Measurements from ENCODE around the gene SLC6A6. TPM values are rescaled to one million over a fixed set of nuclear protein-coding genes. Genes with fewer than 3 reads are reported as not detected.

SLC6A6 gene
- total RNA-seq, 3 donors from 2014 or later, result 22.1 to 52.4 (median 27.5) TPM

GRCh38 chr3:14517601-14518431, 115.4 kb downstream of the SLC6A6 start:
- peak in 1 of 2 donors; percentile 40 for DNase-seq (ENCODE audit: low spot score in 2 of 2)
- TF ChIP-seq POLR2AphosphoS5 (IDR thresholded peaks at IDR 0.05) (no peak), CTCF (IDR thresholded peaks at IDR 0.05) (no peak), POLR2A (IDR thresholded peaks at IDR 0.05) (no peak)
- Histone ChIP-seq H3K36me3 (no peaks in the 10 kb centered on the region), H3K4me3 (no peak overlapping the region), H3K27ac (no peak overlapping the region), H3K4me1 (no peaks in the 10 kb centered on the region), H3K27me3 (no peaks in the 10 kb centered on the region), H3K9me3 (no peaks in the 10 kb centered on the region)
- intact Hi-C loops (cut with DNase I; ENCODE audit: low total_unique reads), result no loop called here

DNA sequence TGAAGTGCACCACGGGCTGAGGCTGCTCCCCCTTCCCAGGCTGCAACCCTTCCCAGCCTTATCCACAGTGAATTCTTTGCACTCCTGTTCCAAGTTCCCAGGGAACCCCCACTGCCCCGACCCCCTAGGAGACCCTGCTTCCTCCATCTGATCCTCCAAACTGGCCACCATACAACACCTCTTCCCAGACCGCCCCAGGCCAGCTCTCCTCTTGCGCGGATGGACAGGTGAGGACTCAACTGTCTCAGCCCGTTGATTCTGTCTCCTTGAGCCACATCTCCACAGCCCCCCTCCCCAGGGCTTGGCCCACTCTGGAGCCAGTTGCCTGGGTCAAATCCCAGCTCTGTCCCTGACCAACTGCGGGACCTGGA, 116.0 kb downstream of the SLC6A6 start:
- intact Hi-C loops (cut with DNase I; ENCODE audit: low total_unique reads), result no loop called here
- no peak overlapping the region for H3K4me3 ChIP-seq
- no peaks in the 10 kb centered on the region for H3K9me3 ChIP-seq
- DNase-seq (ENCODE audit: low spot score in 2 of 2), result peak in 1 of 2 donors; percentile 38
- TF ChIP-seq POLR2A (IDR thresholded peaks at IDR 0.05) (no peak), POLR2AphosphoS5 (IDR thresholded peaks at IDR 0.05) (no peak), CTCF (IDR thresholded peaks at IDR 0.05) (no peak)
- no peaks in the 10 kb centered on the region for H3K4me1 ChIP-seq
- no peaks in the 10 kb centered on the region for H3K36me3 ChIP-seq
- H3K27me3 ChIP-seq, result no peaks in the 10 kb centered on the region
- H3K27ac ChIP-seq, result no peak overlapping the region

DNA sequence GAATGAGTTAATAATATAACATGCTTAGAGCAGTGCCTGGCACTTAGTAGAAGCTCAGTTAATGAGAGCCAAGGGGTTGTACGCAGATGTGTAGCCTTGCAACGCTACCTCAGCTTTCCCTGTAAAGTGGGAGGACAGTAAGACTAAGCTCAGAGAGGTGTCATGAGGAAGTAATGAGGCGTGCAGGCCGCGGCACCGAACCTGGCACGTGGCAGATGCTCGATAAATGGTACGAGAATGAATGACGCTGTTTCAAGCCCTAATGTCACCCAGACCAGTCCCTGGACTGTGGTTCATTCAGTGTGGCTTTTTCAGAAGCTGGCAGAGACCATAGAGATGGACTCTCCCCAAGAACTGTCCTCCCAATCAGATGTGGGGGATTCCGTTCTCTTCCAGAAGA, 116.5 kb downstream of the SLC6A6 start:
- TF ChIP-seq POLR2AphosphoS5 (IDR thresholded peaks at IDR 0.05) (no peak), CTCF (IDR thresholded peaks at IDR 0.05) (no peak), POLR2A (IDR thresholded peaks at IDR 0.05) (no peak)
- intact Hi-C loops (cut with DNase I; ENCODE audit: low total_unique reads), result no loop called here
- H3K4me3 ChIP-seq, result no peak overlapping the region
- DNase-seq (ENCODE audit: low spot score in 2 of 2), result peak in 1 of 2 donors; percentile 9
- H3K9me3 ChIP-seq, result no peaks in the 10 kb centered on the region
- H3K27ac ChIP-seq, result no peak overlapping the region
- H3K4me1 ChIP-seq, result no peaks in the 10 kb centered on the region
- no peaks in the 10 kb centered on the region for H3K27me3 ChIP-seq
- no peaks in the 10 kb centered on the region for H3K36me3 ChIP-seq

- H3K9me3 ChIP-seq, result no peaks in the 10 kb centered on the region
- H3K27me3 ChIP-seq, result no peaks in the 10 kb centered on the region
- H3K36me3 ChIP-seq, result no peaks in the 10 kb centered on the region
- no peak overlapping the region for H3K27ac ChIP-seq
- no peaks in the 10 kb centered on the region for H3K4me1 ChIP-seq
- peak in 1 of 2 donors; percentile 27 for DNase-seq (ENCODE audit: low spot score in 2 of 2)
- no peak for TF ChIP-seq POLR2AphosphoS5 (IDR thresholded peaks at IDR 0.05)
- TF ChIP-seq POLR2A (IDR thresholded peaks at IDR 0.05), result no peak
- TF ChIP-seq CTCF (IDR thresholded peaks at IDR 0.05), result no peak
- H3K4me3 ChIP-seq, result no peak overlapping the region
- intact Hi-C loops (cut with DNase I; ENCODE audit: low total_unique reads), result no loop called here
Measured at GRCh38 chr3:14519406-14519805, 117.0 kb downstream of the SLC6A6 start.

- Histone ChIP-seq H3K9me3 (no peaks in the 10 kb centered on the region), H3K27ac (no peak overlapping the region), H3K27me3 (no peaks in the 10 kb centered on the region), H3K36me3 (no peaks in the 10 kb centered on the region), H3K4me3 (no peak overlapping the region), H3K4me1 (no peaks in the 10 kb centered on the region)
- DNase-seq (ENCODE audit: low spot score in 2 of 2), result peak in 1 of 2 donors; percentile 37
- intact Hi-C loops (cut with DNase I; ENCODE audit: low total_unique reads), result no loop called here
- TF ChIP-seq CTCF (IDR thresholded peaks at IDR 0.05), result no peak
- no peak for TF ChIP-seq POLR2A (IDR thresholded peaks at IDR 0.05)
- TF ChIP-seq POLR2AphosphoS5 (IDR thresholded peaks at IDR 0.05), result no peak
Measured at GRCh38 chr3:14520149-14520548, 117.7 kb downstream of the SLC6A6 start.

Data from breast epithelium (tissue), 4 donors.